ENCODE data around the gene CCDC15.

The CCDC15 gene

GRCh38 chr11:124953753-124954589 is at the start of gene CCDC15:
Gene CCDC15, plus strand, starts transcription at chr11:124954202. Its CDS starts 531 bp downstream, at chr11:124954733.
- Histone ChIP-seq H3K27ac (ENCODE audit: low read length) (no peak within 1 kb of the TSS), H3K4me1 (ENCODE audit: control insufficient read depth, insufficient read depth, low read length) (0 out of 2 replicates have a peak, but pooled peaks cover 2% of the 10 kb centered on the region), H3K27me3 (ENCODE audit: control insufficient read depth, insufficient read depth, low read length) (no peaks in the 10 kb centered on the region), H3K4me3 (ENCODE audit: low read length) (peak within 1 kb of the TSS; percentile 72; the same call in 1 of the 2 replicates), H3K36me3 (ENCODE audit: control insufficient read depth, insufficient read depth, low read length) (no peaks in the 10 kb centered on the region), H3K9me3 (ENCODE audit: control insufficient read depth, insufficient read depth, low read length) (no peaks in the 10 kb centered on the region)
- DNase-seq (ENCODE audit: low read depth, low spot score), result peak; percentile 91
- no CpG with 5 or more reads among the region's 54 CpGs for WGBS (ENCODE audit: insufficient coverage, insufficient read length)

GRCh38 chr11:124915541-124916369 is 38.2 kb upstream of the CCDC15 start:
- no peaks in the 10 kb centered on the region for H3K9me3 ChIP-seq (ENCODE audit: control insufficient read depth, insufficient read depth, low read length)
- no peaks in the 10 kb centered on the region; the same call in 1 of the 2 replicates for H3K27me3 ChIP-seq (ENCODE audit: control insufficient read depth, insufficient read depth, low read length)
- no peak overlapping the region for H3K27ac ChIP-seq (ENCODE audit: low read length)
- DNase-seq (ENCODE audit: low read depth, low spot score), result no peak
- no peaks in the 10 kb centered on the region for H3K4me1 ChIP-seq (ENCODE audit: control insufficient read depth, insufficient read depth, low read length)
- H3K36me3 ChIP-seq (ENCODE audit: control insufficient read depth, insufficient read depth, low read length), result no peaks in the 10 kb centered on the region
- no peak overlapping the region for H3K4me3 ChIP-seq (ENCODE audit: low read length)
- no CpG with 5 or more reads among the region's 3 CpGs for whole genome bisulfite sequencing (ENCODE audit: insufficient coverage, insufficient read length)

- H3K36me3 ChIP-seq (ENCODE audit: control insufficient read depth, insufficient read depth, low read length), result no peaks in the 10 kb centered on the region
- DNase-seq (ENCODE audit: low read depth, low spot score), result no peak
- H3K27ac ChIP-seq (ENCODE audit: low read length), result no peak overlapping the region
- H3K9me3 ChIP-seq (ENCODE audit: control insufficient read depth, insufficient read depth, low read length), result no peaks in the 10 kb centered on the region
- H3K4me1 ChIP-seq (ENCODE audit: control insufficient read depth, insufficient read depth, low read length), result no peaks in the 10 kb centered on the region
- H3K27me3 ChIP-seq (ENCODE audit: control insufficient read depth, insufficient read depth, low read length), result peaks cover 1% of the 10 kb centered on the region; the same call in 1 of the 2 replicates
- no peak overlapping the region for H3K4me3 ChIP-seq (ENCODE audit: low read length)
Observed at GRCh38 chr11:124916370-124916710, 37.7 kb upstream of the CCDC15 start.

- Histone ChIP-seq H3K4me1 (ENCODE audit: control insufficient read depth, insufficient read depth, low read length) (no peaks in the 10 kb centered on the region), H3K36me3 (ENCODE audit: control insufficient read depth, insufficient read depth, low read length) (no peaks in the 10 kb centered on the region), H3K4me3 (ENCODE audit: low read length) (no peak overlapping the region), H3K9me3 (ENCODE audit: control insufficient read depth, insufficient read depth, low read length) (no peaks in the 10 kb centered on the region), H3K27me3 (ENCODE audit: control insufficient read depth, insufficient read depth, low read length) (peaks cover 10% of the 10 kb centered on the region; the same call in 1 of the 2 replicates), H3K27ac (ENCODE audit: low read length) (no peak overlapping the region)
- DNase-seq (ENCODE audit: low read depth, low spot score), result no peak
- no CpG with 5 or more reads among the region's 6 CpGs for WGBS (ENCODE audit: insufficient coverage, insufficient read length)
Observed at GRCh38 chr11:124917115-124917637, 36.8 kb upstream of the CCDC15 start.

- no peak for DNase-seq (ENCODE audit: low read depth, low spot score)
Observed at GRCh38 chr11:124918950-124919349, 35.1 kb upstream of the CCDC15 start, which contains the start of gene HEPN1. Gene HEPN1, plus strand, starts transcription at chr11:124919250.

GRCh38 chr11:124919898-124920297 is 34.1 kb upstream of the CCDC15 start:
- H3K9me3 ChIP-seq (ENCODE audit: control insufficient read depth, insufficient read depth, low read length), result no peaks in the 10 kb centered on the region
- H3K27ac ChIP-seq (ENCODE audit: low read length), result no peak overlapping the region
- H3K36me3 ChIP-seq (ENCODE audit: control insufficient read depth, insufficient read depth, low read length), result no peaks in the 10 kb centered on the region
- peaks cover 10% of the 10 kb centered on the region; the same call in 1 of the 2 replicates for H3K27me3 ChIP-seq (ENCODE audit: control insufficient read depth, insufficient read depth, low read length)
- H3K4me1 ChIP-seq (ENCODE audit: control insufficient read depth, insufficient read depth, low read length), result no peaks in the 10 kb centered on the region
- DNase-seq (ENCODE audit: low read depth, low spot score), result no peak
- no CpG with 5 or more reads among the region's 2 CpGs for WGBS (ENCODE audit: insufficient coverage, insufficient read length)
- no peak overlapping the region for H3K4me3 ChIP-seq (ENCODE audit: low read length)

More at GRCh38 chr11:124918950-124919349, 35.1 kb upstream of the CCDC15 start, which contains the start of gene HEPN1:
- 100% methylated on average over 3 of the region's 3 CpGs for WGBS (ENCODE audit: insufficient coverage, insufficient read length)
- Histone ChIP-seq H3K27ac (ENCODE audit: low read length) (no peak within 1 kb of the TSS), H3K9me3 (ENCODE audit: control insufficient read depth, insufficient read depth, low read length) (no peaks in the 10 kb centered on the region), H3K36me3 (ENCODE audit: control insufficient read depth, insufficient read depth, low read length) (no peaks in the 10 kb centered on the region), H3K27me3 (ENCODE audit: control insufficient read depth, insufficient read depth, low read length) (peaks cover 10% of the 10 kb centered on the region; the same call in 1 of the 2 replicates), H3K4me3 (ENCODE audit: low read length) (no peak within 1 kb of the TSS), H3K4me1 (ENCODE audit: control insufficient read depth, insufficient read depth, low read length) (no peaks in the 10 kb centered on the region)

GRCh38 chr11:124920356-124920755 is 33.6 kb upstream of the CCDC15 start:
- H3K9me3 ChIP-seq (ENCODE audit: control insufficient read depth, insufficient read depth, low read length), result no peaks in the 10 kb centered on the region
- peaks cover 10% of the 10 kb centered on the region; the same call in 1 of the 2 replicates for H3K27me3 ChIP-seq (ENCODE audit: control insufficient read depth, insufficient read depth, low read length)
- H3K36me3 ChIP-seq (ENCODE audit: control insufficient read depth, insufficient read depth, low read length), result no peaks in the 10 kb centered on the region
- H3K4me1 ChIP-seq (ENCODE audit: control insufficient read depth, insufficient read depth, low read length), result no peaks in the 10 kb centered on the region
- WGBS (ENCODE audit: insufficient coverage, insufficient read length), result no CpG with 5 or more reads among the region's 5 CpGs
- DNase-seq (ENCODE audit: low read depth, low spot score), result no peak
- no peak overlapping the region for H3K27ac ChIP-seq (ENCODE audit: low read length)
- no peak overlapping the region for H3K4me3 ChIP-seq (ENCODE audit: low read length)

GRCh38 chr11:124920870-124921609 is 33.0 kb upstream of the CCDC15 start:
- Histone ChIP-seq H3K4me1 (ENCODE audit: control insufficient read depth, insufficient read depth, low read length) (no peaks in the 10 kb centered on the region), H3K4me3 (ENCODE audit: low read length) (peak overlapping the region; percentile 35; the same call in 1 of the 2 replicates), H3K27me3 (ENCODE audit: control insufficient read depth, insufficient read depth, low read length) (peaks cover 10% of the 10 kb centered on the region; the same call in 1 of the 2 replicates), H3K36me3 (ENCODE audit: control insufficient read depth, insufficient read depth, low read length) (no peaks in the 10 kb centered on the region), H3K27ac (ENCODE audit: low read length) (no peak overlapping the region), H3K9me3 (ENCODE audit: control insufficient read depth, insufficient read depth, low read length) (no peaks in the 10 kb centered on the region)
- peak; percentile 47 for DNase-seq (ENCODE audit: low read depth, low spot score)
- WGBS (ENCODE audit: insufficient coverage, insufficient read length), result no CpG with 5 or more reads among the region's 82 CpGs

GRCh38 chr11:124922831-124923230 is 31.2 kb upstream of the CCDC15 start:
- Histone ChIP-seq H3K4me3 (ENCODE audit: low read length) (no peak overlapping the region), H3K4me1 (ENCODE audit: control insufficient read depth, insufficient read depth, low read length) (no peaks in the 10 kb centered on the region), H3K27ac (ENCODE audit: low read length) (no peak overlapping the region), H3K36me3 (ENCODE audit: control insufficient read depth, insufficient read depth, low read length) (no peaks in the 10 kb centered on the region), H3K9me3 (ENCODE audit: control insufficient read depth, insufficient read depth, low read length) (no peaks in the 10 kb centered on the region), H3K27me3 (ENCODE audit: control insufficient read depth, insufficient read depth, low read length) (peaks cover 10% of the 10 kb centered on the region; the same call in 1 of the 2 replicates)
- no peak for DNase-seq (ENCODE audit: low read depth, low spot score)
- WGBS (ENCODE audit: insufficient coverage, insufficient read length), result no CpG with 5 or more reads among the region's 4 CpGs

GRCh38 chr11:124923296-124923695 is 30.7 kb upstream of the CCDC15 start:
- Histone ChIP-seq H3K4me3 (ENCODE audit: low read length) (no peak overlapping the region), H3K9me3 (ENCODE audit: control insufficient read depth, insufficient read depth, low read length) (no peaks in the 10 kb centered on the region), H3K4me1 (ENCODE audit: control insufficient read depth, insufficient read depth, low read length) (no peaks in the 10 kb centered on the region), H3K27ac (ENCODE audit: low read length) (no peak overlapping the region), H3K36me3 (ENCODE audit: control insufficient read depth, insufficient read depth, low read length) (no peaks in the 10 kb centered on the region), H3K27me3 (ENCODE audit: control insufficient read depth, insufficient read depth, low read length) (peaks cover 10% of the 10 kb centered on the region; the same call in 1 of the 2 replicates)
- no peak for DNase-seq (ENCODE audit: low read depth, low spot score)
